HG03095 (cell line): Measurements from ENCODE around the gene ZNF585A.
"Not testable (repeated sequence)": the region's sequence is repeated elsewhere in the genome, so short reads cannot be mapped to it uniquely, and the experiment has no call there.

Experiments
- ATAC-seq: cut with Tn5 transposase; IDR thresholded peaks from one replicate; pipeline ENCODE4 v1.9.1; 2021; ENCODE audit warnings: moderate library complexity; ENCODE audit not compliant: unreplicated experiment

Gene ZNF585A

GRCh38 chr19:37172368-37173366 lies at the start of gene ZNF585A:
TSS of gene ZNF585A (minus strand) at chr19:37172695. CDS start at chr19:37169910, 2,785 bp downstream.
- ATAC-seq: peak; percentile 93

GRCh38 chr19:37221136-37221535 lies 48.6 kb upstream of the ZNF585A start:
- no peak for ATAC-seq

- no peak for ATAC-seq
Observed at GRCh38 chr19:37220383-37220782, 47.9 kb upstream of the ZNF585A start.

- ATAC-seq: no peak
Observed at GRCh38 chr19:37218592-37218935, 46.1 kb upstream of the ZNF585A start.

- ATAC-seq: peak; percentile 80
Observed at GRCh38 chr19:37217775-37218591, 45.5 kb upstream of the ZNF585A start, which contains the start of gene ZNF383. TSS of gene ZNF383 (plus strand) at chr19:37218214. CDS start at chr19:37230454, 12,240 bp downstream.

- no peak for ATAC-seq
Observed at GRCh38 chr19:37217480-37217774, 44.9 kb upstream of the ZNF585A start.

- ATAC-seq: no peak
Observed at GRCh38 chr19:37197768-37198167, 25.3 kb upstream of the ZNF585A start.

- ATAC-seq: not testable (repeated sequence)
Observed at GRCh38 chr19:37197115-37197514, 24.6 kb upstream of the ZNF585A start.

GRCh38 chr19:37195248-37195647 lies 22.8 kb upstream of the ZNF585A start:
- not testable (repeated sequence) for ATAC-seq

GRCh38 chr19:37186071-37186470 lies 13.6 kb upstream of the ZNF585A start:
- ATAC-seq: not testable (repeated sequence)

GRCh38 chr19:37165635-37166034 lies 6.9 kb downstream of the ZNF585A start:
- no peak for ATAC-seq

- no peak for ATAC-seq
Observed at GRCh38 chr19:37160153-37160552, 12.3 kb downstream of the ZNF585A start.

- no peak for ATAC-seq
Observed at GRCh38 chr19:37148214-37148613, 24.3 kb downstream of the ZNF585A start.

- ATAC-seq: no peak
Observed at GRCh38 chr19:37136111-37136510, 36.4 kb downstream of the ZNF585A start.

- no peak for ATAC-seq
Observed at GRCh38 chr19:37128821-37129177, 43.7 kb downstream of the ZNF585A start.

- no peak for ATAC-seq
Observed at GRCh38 chr19:37127999-37128820, 44.3 kb downstream of the ZNF585A start.

- not testable (repeated sequence) for ATAC-seq
Observed at GRCh38 chr19:37122093-37122492, 50.4 kb downstream of the ZNF585A start.

- ATAC-seq: no peak
Observed at GRCh38 chr19:37114001-37114400, 58.5 kb downstream of the ZNF585A start.

- not testable (repeated sequence) for ATAC-seq
Observed at GRCh38 chr19:37111753-37112152, 60.7 kb downstream of the ZNF585A start.

GRCh38 chr19:37104135-37104534 lies 68.4 kb downstream of the ZNF585A start:
- not testable (repeated sequence) for ATAC-seq

GRCh38 chr19:37098570-37098969 lies 73.9 kb downstream of the ZNF585A start:
- ATAC-seq: no peak
